Peyer's patch (tissue), 4 donors: ENCODE results near the gene TMC7.

ENCODE experiments used
- CTCF ChIP-seq, 6 experiments: fragments of 450-650 bp in 4 of 6; fragments of 200-600 bp in 2 of 6; sonication (generic) in 1 of 6; IDR thresholded peaks; one replicate each; pipeline ENCODE4 v1.5.1; 2017 to 2019; ENCODE audit warnings: antibody characterized with exemption in 6 of 6, mild to moderate bottlenecking in 3 of 6, moderate library complexity in 1 of 6
- POLR2A ChIP-seq, 2 donors: fragments of 450-650 bp; IDR thresholded peaks; one replicate each; pipeline ENCODE4 v1.5.1; 2017; ENCODE audit warnings: antibody characterized with exemption in 2 of 2, mild to moderate bottlenecking in 2 of 2, moderate library complexity in 2 of 2

- TF ChIP-seq POLR2A (IDR thresholded peaks at IDR 0.05): no peak
- TF ChIP-seq CTCF (IDR thresholded peaks at IDR 0.05): no peak
These were observed 20.2 kb downstream of the TMC7 start for GRCh38 chr16:19003935-19004334.
